ENCODE measurements around the gene PCDH18.
"Not testable (repeated sequence)": the region's sequence is repeated elsewhere in the genome, so short reads cannot be mapped to it uniquely, and the experiment has no call there.

PCDH18 gene

DNA sequence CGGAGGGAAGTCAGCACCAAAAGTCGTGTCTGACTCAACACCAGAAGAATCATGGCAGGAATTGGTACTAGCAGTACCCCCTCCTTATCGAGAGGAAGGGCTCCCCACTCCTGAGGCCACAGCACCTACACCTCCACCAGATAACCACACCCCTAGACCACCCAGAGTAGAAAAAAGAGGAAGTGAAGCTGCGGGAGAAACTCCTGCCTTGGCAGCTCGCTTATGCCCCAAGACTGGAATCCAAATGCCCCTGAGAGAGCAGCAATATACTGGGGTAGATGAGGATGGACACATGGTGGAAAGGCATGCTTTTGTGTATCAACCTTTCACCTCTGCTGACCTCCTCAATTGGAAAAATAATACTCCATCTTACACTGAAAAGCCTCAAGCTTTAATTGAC, 52.6 kb downstream of the PCDH18 start:
- not testable (repeated sequence) for DNase-seq
- in situ Hi-C loops (cut with MboI; ENCODE audit: low pct_unique_long_range_greater_than_20kb, low sequenced_read_pairs), result loop anchor here (5.0 kb wide), 1 partner anchor 67 kb away; no protein-coding TSS in a partner anchor

DNA sequence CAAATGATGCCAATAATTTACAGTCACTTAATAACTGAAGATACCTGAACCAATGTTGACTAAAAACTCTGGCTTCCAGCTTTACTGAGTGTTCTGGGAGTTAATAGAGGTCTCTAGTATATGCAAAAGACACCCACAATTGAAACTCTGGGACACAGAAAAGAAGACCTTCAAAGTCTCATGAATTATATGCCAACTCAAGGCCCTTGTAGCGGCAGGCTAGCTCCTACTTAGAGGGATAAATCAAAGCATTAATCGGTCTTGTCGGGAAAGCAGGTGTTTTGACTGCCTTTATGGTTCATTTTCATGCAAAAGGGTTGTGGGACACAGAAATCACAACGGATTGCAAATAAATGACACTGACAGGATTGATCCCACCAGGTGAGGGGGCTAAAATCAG, 55.9 kb downstream of the PCDH18 start:
- in situ Hi-C loops (cut with MboI; ENCODE audit: low pct_unique_long_range_greater_than_20kb, low sequenced_read_pairs), result loop anchor here (5.0 kb wide), 1 partner anchor 64 kb away; no protein-coding TSS in a partner anchor
- DNase-seq, result no peak

DNA sequence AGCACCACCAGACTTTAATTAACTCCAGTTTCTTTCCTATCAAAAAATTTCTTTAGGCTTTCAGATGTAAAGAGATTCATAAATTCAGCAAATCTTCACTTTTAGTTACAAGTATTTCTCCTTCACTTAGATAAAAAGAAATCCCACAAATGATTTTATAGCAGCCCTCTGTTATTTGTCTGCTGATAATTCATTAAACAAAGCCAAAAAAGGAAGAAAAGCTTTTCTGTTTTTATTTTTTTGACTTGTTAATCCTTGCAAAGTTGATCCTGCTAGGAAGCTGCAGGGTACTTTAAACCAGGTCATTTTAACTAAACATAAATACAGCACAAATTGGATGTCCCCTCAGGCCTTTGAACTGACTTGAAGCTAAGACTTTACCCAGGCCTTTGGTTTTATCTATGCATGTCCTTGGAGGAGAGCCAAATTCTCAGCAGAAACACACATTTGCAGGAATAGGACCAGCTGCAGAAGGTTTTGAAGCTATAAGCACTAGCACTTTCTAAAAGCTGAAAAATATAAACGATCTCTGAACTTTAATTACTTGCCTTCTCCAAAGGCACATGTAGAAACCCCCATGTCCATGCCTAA, 57.5 kb downstream of the PCDH18 start:
- DNase-seq, result no peak
- in situ Hi-C loops (cut with MboI; ENCODE audit: low pct_unique_long_range_greater_than_20kb, low sequenced_read_pairs), result loop anchor here (5.0 kb wide), 1 partner anchor 63 kb away; no protein-coding TSS in a partner anchor

DNA sequence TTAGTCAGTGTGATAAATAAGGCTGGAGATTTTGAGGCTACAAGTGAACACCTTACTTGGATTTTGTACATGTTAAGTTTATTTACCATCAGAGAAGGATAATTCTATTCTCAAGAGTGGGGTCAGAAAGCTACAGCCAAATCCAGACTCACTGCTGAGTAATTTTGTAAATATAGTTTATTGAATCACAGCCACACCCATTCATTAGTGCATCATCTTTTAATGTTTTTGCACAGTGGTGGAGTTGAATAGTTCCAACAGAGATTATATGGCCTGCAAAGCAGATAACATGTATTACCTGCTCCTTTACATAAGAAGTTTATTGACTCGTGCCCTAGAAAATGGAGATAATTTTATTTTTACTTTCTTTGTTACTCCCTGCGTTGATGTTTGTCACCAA, 60.4 kb downstream of the PCDH18 start:
- in situ Hi-C loops (cut with MboI; ENCODE audit: low pct_unique_long_range_greater_than_20kb, low sequenced_read_pairs), result no loop called here
- DNase-seq, result no peak

DNA sequence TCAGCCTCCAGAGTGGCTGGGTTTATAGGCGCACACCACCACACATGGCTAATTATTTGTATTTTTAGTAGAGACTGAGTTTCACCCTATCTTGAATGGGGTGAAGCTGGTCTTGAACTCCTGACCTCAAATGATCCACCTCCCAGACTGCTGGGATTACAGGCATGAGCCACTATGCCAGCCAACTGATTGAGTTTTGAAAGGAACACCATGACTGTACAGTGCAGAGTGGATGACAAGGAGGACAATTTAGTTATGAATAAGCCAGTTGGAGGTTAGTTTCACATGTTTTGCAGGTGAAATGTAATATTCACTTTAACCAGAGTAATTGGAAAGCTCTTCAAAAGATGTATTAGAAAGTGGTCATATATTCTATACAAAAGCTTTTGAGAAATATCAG, 60.8 kb downstream of the PCDH18 start:
- in situ Hi-C loops (cut with MboI; ENCODE audit: low pct_unique_long_range_greater_than_20kb, low sequenced_read_pairs), result no loop called here
- no peak for DNase-seq

DNA sequence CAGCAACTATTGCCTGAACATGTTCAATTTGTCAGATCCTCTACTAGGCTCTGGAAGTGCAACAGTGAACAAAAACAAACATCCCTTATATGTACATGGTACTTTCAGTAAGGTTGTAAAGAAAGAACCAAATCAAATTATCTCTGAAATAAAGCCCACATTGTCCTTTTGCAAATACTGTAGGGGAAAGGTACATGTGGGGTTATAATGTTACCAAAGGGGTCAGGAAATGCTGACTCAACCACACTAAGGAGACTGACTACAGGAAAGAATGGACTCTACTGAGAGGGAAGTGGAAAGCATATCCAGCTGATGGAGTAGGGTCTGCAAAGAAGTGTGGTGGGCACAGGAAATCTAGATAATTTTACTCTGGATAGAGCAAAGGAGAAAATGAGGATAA, 61.5 kb downstream of the PCDH18 start:
- in situ Hi-C loops (cut with MboI; ENCODE audit: low pct_unique_long_range_greater_than_20kb, low sequenced_read_pairs), result no loop called here
- no peak for DNase-seq
